SU-DHL-6 (cell line): ENCODE results near the gene UQCC2.

Experiments
- EZH2phosphoT487 ChIP-seq: fragments of 200-600 bp; sonication (generic), shearing (Covaris generic); conservative IDR thresholded peaks from 2 replicates; pipeline ENCODE4 v1.6.1; 2018; ENCODE audit warnings: mild to moderate bottlenecking, antibody characterized with exemption, low read length, moderate library complexity, mixed read lengths
- TF ChIP-seq, protein P1 (sequence below): fragments of 200-600 bp; sonication (generic); IDR thresholded peaks from one replicate; pipeline ENCODE4 v1.5.1; 2017; ENCODE audit warnings: antibody characterized with exemption, mild to moderate bottlenecking, low read length, moderate library complexity; ENCODE audit not compliant: insufficient read depth, poor library complexity, severe bottlenecking

DNA sequence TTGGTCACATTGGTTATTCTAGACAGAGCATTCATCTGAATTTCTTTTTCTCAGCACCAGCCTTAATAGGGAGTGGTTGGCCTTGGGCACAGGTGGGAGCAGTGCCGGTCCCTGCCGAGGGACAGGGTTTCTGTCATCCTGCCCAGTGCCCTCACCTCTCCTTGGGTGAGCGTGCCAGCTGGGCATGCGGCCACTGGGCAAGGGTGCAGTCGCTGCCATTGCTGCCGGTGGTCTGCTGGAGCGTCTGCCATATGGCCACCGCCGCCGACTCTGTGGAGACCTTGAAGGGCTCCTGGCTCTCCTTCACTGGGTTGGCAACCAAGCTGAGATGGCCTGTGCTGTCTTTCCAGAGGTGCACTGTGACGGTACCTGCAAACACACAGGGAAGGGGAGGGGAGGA, 16.4 kb upstream of the UQCC2 start:
- TF ChIP-seq, protein P1, sequence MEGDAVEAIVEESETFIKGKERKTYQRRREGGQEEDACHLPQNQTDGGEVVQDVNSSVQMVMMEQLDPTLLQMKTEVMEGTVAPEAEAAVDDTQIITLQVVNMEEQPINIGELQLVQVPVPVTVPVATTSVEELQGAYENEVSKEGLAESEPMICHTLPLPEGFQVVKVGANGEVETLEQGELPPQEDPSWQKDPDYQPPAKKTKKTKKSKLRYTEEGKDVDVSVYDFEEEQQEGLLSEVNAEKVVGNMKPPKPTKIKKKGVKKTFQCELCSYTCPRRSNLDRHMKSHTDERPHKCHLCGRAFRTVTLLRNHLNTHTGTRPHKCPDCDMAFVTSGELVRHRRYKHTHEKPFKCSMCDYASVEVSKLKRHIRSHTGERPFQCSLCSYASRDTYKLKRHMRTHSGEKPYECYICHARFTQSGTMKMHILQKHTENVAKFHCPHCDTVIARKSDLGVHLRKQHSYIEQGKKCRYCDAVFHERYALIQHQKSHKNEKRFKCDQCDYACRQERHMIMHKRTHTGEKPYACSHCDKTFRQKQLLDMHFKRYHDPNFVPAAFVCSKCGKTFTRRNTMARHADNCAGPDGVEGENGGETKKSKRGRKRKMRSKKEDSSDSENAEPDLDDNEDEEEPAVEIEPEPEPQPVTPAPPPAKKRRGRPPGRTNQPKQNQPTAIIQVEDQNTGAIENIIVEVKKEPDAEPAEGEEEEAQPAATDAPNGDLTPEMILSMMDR, result no peak
- TF ChIP-seq EZH2phosphoT487, result no peak
